WI38 (cell line): ENCODE results near the gene STK32A.

Experiments used
- H3K4me3 ChIP-seq: 2 replicates; pipeline ENCODE4 v1.5.1; 2011; ENCODE audit warnings: low read depth, mild to moderate bottlenecking, control low read depth, low read length
- CTCF ChIP-seq: IDR thresholded peaks from 2 replicates; pipeline ENCODE4 v1.5.1; 2012; ENCODE audit warnings: low read depth, mild to moderate bottlenecking, control low read depth, low read length

STK32A gene

GRCh38 chr5:147344861-147345260 is 110.0 kb downstream of the STK32A start:
- no peak for TF ChIP-seq CTCF
- H3K4me3 ChIP-seq, result no peak overlapping the region

DNA sequence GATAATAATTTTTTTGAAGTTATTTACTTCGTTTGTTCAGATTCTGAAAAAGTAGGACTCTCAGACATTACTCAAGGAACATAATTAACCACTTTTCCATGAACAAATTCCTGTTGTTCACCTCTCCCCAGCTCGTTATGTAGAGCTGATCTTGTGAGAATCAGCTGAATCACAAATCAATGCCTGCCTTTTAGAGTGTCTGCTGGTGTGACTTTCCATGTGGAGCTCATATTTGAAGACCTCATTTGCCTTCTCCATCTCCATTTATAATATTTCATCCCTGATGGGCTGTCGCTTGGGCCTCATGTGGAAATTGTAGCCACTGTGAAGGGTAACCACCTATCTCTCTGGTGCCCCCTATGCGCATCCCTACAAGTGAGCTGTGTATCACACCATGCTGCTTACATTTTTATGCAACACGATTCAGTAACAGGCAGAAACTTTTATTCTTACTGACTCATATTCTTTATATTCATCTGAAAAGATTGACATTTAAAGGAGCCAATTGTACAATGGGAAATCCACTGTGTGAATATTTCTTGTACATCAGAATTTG is 111.3 kb downstream of the STK32A start:
- no peak overlapping the region for H3K4me3 ChIP-seq
- no peak for TF ChIP-seq CTCF

- H3K4me3 ChIP-seq, result no peak overlapping the region
- TF ChIP-seq CTCF, result no peak
These were observed 113.2 kb downstream of the STK32A start for GRCh38 chr5:147348046-147348445.

- no peak overlapping the region for H3K4me3 ChIP-seq
- no peak for TF ChIP-seq CTCF
These were observed 113.6 kb downstream of the STK32A start for GRCh38 chr5:147348451-147348850.

DNA sequence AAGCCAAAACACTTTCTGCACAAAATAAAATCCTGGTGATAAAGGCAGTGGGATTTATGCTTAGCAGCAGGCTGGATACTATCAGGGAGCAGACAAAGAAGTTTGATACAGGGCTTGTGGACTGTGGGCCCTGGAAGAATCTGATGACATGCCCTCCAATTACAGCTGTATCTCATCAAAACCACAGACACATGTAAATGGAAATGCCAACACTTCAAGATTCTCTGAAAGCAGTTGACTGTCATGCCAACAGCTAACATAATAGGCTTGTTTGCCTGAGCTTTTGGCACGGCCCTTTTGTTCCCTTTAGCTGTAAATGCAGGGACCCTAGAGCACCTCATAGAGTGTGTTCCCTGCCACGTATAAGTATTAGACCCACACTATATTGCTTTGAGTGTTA is 114.4 kb downstream of the STK32A start:
- no peak for TF ChIP-seq CTCF
- no peak overlapping the region for H3K4me3 ChIP-seq

DNA sequence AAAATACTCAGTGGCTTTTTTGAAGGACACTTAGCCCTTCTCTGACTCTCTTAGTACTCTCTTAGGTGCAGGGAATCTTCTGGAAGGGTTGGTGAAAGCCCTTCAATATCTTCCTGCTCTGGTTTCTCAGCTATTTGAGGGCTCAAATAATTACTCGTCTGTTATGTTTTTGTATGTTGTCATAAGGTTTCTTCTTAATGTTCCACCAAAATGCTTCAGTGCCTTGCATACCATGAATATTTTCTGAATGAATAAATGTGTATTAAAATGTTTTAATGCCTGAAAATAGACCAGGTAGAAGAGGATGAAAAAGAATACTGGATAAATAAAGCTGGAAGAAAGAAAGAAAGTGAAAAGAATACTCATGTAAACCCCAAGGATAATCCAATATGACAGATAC is 124.3 kb downstream of the STK32A start:
- TF ChIP-seq CTCF, result no peak
- H3K4me3 ChIP-seq, result no peak overlapping the region

GRCh38 chr5:147359581-147359980 is 124.8 kb downstream of the STK32A start:
- no peak overlapping the region for H3K4me3 ChIP-seq
- TF ChIP-seq CTCF, result no peak
